GM12874 (cell line): ENCODE data around the gene TMEM8B.

Experiments
- TF ChIP-seq, protein P1 (sequence below): IDR thresholded peaks from 2 replicates; pipeline ENCODE4 v1.5.1; 2011; ENCODE audit warnings: low read depth, mild to moderate bottlenecking, control low read depth, low read length, moderate library complexity; ENCODE audit not compliant: insufficient read depth

TMEM8B gene

DNA sequence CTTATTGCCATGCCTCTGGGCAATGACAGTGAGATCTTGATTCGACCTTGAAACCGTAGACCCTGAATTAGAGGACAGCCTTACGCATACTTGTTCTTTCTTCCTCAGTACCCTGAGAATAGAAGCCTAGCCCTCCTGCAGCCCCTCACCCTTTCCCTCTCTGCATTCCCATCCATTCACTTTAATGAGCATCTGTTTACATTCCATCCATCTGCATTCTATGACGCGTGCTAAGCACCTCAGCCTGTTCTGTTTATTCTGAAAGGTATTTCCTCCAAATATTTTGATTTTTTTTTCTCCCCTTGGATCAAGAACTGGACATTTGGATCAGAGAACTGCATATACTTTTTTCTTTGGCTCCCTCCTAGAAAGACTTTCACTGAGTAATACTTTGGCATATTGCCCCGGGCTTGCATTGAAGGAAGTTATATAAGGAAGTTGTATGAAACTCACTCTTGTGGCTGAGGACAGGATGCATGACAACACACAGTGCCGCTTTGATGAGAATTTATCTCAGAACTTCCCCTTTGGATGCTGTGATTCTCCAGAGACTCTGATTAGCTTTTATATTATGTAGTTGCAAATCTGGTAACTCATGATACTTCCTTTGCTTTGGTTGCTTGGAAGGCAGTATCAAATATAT, 15.7 kb downstream of the TMEM8B start:
- TF ChIP-seq, protein P1, sequence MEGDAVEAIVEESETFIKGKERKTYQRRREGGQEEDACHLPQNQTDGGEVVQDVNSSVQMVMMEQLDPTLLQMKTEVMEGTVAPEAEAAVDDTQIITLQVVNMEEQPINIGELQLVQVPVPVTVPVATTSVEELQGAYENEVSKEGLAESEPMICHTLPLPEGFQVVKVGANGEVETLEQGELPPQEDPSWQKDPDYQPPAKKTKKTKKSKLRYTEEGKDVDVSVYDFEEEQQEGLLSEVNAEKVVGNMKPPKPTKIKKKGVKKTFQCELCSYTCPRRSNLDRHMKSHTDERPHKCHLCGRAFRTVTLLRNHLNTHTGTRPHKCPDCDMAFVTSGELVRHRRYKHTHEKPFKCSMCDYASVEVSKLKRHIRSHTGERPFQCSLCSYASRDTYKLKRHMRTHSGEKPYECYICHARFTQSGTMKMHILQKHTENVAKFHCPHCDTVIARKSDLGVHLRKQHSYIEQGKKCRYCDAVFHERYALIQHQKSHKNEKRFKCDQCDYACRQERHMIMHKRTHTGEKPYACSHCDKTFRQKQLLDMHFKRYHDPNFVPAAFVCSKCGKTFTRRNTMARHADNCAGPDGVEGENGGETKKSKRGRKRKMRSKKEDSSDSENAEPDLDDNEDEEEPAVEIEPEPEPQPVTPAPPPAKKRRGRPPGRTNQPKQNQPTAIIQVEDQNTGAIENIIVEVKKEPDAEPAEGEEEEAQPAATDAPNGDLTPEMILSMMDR: no peak

DNA sequence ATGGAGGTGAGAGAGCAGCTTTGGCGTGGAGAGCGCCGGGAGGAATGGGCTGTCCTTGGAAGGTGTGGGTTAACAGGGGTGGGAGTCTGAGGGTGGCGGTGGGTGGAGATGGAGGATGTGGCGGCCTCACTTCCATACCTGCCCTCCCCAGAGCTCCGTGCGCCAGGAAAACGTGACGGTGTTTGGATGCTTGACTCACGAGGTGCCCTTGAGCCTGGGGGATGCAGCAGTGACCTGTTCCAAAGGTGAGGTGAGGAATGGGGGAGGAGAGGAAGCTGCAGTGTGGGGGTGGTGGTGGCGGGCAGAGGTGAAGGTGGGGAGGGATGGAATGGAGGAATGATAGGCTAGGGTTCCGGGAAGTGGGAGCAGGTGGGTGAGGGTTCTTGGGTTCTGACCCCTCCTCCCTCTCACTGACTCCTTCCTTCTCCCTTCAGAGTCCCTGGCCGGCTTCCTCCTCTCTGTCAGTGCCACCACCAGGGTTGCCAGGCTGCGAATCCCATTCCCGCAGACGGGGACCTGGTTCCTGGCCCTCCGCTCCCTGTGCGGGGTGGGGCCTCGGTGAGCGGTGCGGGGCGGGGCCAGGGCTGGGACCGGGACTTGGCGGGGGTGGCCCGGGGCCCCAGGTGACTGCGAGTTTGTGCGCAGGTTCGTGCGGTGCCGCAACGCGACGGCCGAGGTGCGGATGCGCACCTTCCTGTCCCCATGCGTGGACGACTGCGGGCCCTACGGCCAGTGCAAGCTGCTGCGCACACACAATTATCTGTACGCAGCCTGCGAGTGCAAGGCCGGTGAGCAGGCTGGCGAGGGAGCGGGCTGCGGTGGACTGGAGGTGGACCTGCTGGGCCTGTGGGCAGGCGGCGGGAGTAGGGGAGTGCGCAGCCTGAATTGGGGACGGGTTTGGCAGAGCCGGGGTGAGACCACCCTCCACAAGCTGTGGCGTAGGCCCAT, 17.1 kb downstream of the TMEM8B start:
- TF ChIP-seq, protein P1: no peak

DNA sequence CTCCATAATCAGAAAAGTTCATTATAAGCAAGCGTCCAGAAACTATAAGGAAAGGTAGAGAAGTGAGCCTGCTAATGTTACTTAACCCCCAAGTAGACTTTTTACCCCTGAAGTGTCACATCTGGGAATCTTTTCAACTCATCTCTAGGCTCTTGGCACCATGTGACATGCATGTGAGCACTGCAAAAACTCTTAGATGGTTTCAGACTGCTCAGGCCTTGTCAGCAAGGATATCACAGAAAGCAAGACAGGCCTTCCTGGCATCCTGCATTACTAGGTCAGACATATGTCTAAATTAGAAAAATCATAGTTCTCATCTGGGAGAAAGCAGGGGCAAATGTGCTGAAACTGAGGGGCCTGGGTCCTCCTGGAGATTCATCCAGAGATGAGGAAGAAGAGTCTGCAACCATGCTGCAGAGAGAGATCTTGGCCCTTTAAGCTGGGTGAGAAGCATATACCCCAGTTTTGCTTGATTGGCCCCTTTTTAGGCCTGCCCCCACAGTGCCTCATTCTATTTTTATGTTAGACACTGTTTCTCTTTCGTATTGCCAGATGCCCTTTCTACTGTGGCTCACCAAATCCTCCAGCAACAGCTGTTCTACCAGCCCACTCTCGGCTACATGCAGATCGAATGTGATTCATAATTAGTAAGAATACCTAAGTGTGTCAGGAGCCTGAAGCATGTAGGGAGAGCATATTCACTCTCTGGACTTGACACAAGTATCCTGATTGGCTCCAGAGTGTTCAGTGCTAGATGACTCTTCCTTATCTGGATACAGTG, 19.0 kb downstream of the TMEM8B start:
- TF ChIP-seq, protein P1: no peak

DNA sequence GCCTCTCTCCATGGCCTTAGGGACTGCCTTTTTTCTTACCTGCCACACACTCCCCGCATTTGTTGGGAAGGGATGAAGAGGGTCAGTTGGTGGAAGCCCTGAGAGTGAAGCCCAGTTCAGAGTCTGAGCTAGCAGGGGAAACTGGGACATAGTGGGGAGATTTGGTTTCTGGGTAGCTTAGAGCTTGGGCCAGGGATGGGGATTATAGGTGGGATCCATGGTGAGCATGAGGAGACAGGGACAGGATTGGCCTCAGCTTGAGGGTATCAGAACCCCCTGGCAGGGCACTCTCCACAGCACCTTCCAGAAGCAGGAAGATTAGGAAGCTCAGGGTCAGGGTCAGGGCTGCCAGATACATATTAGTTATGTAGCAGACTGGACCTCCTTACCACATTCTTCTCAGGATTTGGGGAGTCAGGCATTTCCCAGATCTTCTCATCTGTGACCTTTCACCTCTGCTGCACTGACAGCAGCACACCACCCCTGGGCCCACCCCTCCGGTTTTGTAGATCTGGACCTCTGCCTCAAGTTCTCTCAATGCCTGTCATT, 23.3 kb downstream of the TMEM8B start:
- TF ChIP-seq, protein P1: no peak

DNA sequence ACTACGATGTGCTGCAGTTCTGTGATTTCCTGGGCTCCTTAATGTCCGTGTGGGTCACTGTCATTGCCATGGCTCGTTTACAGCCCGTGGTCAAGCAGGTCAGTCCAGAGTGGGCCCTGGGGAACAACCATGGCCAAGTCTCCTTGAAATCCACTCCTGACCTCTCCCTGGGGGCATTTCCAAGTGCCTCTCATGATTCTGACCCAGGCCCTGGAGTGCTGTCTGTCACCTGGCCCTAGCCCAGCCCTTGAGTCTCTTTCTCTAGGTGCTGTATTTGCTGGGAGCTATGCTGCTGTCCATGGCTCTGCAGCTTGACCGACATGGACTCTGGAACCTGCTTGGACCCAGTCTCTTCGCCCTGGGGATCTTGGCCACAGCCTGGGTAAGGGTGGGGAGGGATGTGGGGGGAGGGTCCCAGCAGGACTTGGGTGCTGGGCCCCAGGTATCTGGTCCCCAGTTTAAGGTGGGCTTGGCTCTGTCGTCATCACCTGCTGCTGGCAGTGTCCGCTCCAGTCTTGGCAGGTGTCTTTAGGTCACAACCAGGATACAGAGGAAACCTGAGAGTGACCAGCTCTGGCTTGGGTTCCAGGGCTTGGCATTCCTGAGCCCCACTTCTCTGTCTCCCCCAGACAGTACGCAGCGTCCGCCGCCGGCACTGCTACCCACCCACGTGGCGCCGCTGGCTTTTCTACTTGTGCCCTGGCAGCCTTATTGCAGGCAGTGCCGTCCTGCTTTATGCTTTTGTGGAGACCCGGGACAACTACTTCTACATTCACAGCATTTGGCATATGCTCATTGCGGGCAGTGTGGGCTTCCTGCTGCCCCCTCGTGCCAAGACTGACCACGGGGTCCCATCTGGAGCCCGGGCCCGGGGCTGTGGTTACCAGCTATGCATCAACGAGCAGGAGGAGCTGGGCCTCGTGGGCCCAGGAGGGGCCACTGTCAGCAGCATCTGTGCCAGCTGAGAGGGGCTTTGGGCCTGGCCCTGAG, 24.1 kb downstream of the TMEM8B start:
- TF ChIP-seq, protein P1: no peak

DNA sequence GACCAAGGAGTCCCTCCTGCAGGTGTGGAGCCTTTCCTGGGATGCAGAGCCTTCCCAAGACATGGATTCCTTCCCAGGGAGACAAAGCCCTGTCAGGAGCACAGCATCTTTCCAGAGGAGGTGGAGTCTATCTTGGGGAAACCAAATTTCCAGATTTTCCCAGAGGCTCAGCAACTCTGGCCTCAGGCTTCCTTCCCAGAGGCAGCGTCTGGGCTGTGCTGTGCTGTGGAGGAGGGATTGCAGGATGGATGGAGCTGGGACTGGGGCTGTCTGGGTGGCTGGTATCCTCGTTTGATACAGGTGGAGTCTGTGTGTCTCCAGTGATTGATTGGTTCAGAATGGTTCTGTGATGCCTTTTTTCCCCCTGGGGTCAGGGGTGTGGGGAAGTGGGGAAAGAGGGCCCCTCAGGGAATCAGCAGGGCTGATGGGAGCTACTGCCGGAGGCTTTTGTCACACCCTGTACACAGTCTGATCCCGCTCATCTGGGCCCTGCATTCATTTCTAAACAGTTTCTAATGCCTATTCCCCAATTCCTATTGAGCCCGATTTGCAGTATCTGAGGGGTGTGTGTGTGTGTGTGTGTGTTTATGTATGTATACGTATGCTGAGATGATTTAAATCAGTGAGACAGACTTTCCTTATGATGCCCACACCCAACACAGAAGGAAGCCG, 25.2 kb downstream of the TMEM8B start:
- TF ChIP-seq, protein P1: no peak
